HepG2 (cell line): ENCODE data around the gene PC. TPM values are rescaled to one million over a fixed set of nuclear protein-coding genes. Genes with fewer than 3 reads are reported as not detected.
A peak's percentile ranks its signal among the peaks of the same experiment; 100 is the strongest.

Experiments used
- ATAC-seq: fragments of 200-7000 bp; cut with Tn5 transposase; 3 replicates; pipeline ENCODE4 v1.9.1; 2020; ENCODE audit warnings: mild to moderate bottlenecking, moderate library complexity
- BruUV-seq: library from RNA; stranded (reverse); fragments of 400-500 nt; replicated peaks from 2 replicates; lab custom pipeline; 2021; lab: Mats Ljungman, UMichigan
- CTCF ChIA-PET: fragments of 300-600 bp; formaldehyde crosslinking; extraction: SDS; loops from one replicate; lab custom pipeline; 2021; ENCODE audit warnings: low total read pairs, inconsistent platforms, low intra/inter-chr PET ratio; lab: Yijun Ruan, JAX
- POLR2A ChIA-PET: fragments of 350-600 bp; sonication (Branson Sonifier 250); formaldehyde crosslinking; loops from one replicate; lab custom pipeline; 2020; ENCODE audit warnings: antibody characterized with exemption, inconsistent platforms; lab: Yijun Ruan, JAX
- DNase-seq: peaks from one replicate; pipeline ENCODE4 v3.0.0-alpha.2; 2015; ENCODE audit warnings: low spot score
- FAIRE-seq: peaks from 3 replicates; lab custom pipeline; 2011; peaks lifted over from hg19 to GRCh38; lab: Jason Lieb, UNC
- H2AFZ ChIP-seq: one replicate; pipeline ENCODE4 v1.6.1; 2011; ENCODE audit warnings: low read length, inconsistent platforms
- H3K27ac ChIP-seq: fragments of 300-600 bp; 3 replicates; pipeline ENCODE4 v1.8.0; 2011; ENCODE audit warnings: mixed run types, mild to moderate bottlenecking, mixed read lengths, low read length, inconsistent platforms; ENCODE audit not compliant: insufficient read depth; ENCODE audit errors: extremely low read length
- H3K27me3 ChIP-seq, 2 experiments: fragments of 200-600 bp in 1 of 2; 2 replicates in 1 of 2; 3 replicates in 1 of 2; pipeline versions ENCODE4 v1.6.0 to v1.8.0; 2011; ENCODE audit warnings: low read length in 2 of 2, mild to moderate bottlenecking in 2 of 2, moderate library complexity in 2 of 2, inconsistent platforms in 1 of 2; ENCODE audit not compliant: insufficient read depth in 2 of 2, control insufficient read depth in 1 of 2
- H3K36me3 ChIP-seq, 2 experiments: fragments of 200-600 bp in 1 of 2; replicated peaks in 1 of 2; 2 replicates in 1 of 2; 3 replicates in 1 of 2; pipeline versions ENCODE4 v1.5.1 to v1.8.0; 2011; ENCODE audit warnings: low read length in 2 of 2, inconsistent platforms in 1 of 2; ENCODE audit not compliant: insufficient read depth in 2 of 2, control insufficient read depth in 1 of 2
- H3K4me1 ChIP-seq: 2 replicates; pipeline ENCODE4 v1.5.1; 2012; ENCODE audit warnings: low read length, inconsistent platforms; ENCODE audit not compliant: insufficient read depth
- H3K4me2 ChIP-seq: 2 replicates; pipeline ENCODE4 v1.6.0; 2011; ENCODE audit warnings: low read depth, low read length, inconsistent platforms
- H3K4me3 ChIP-seq, 3 experiments: fragments of 200-600 bp in 1 of 3; sonication (generic), shearing (Covaris generic) in 1 of 3; replicated peaks in 1 of 3; 2 replicates each; pipeline ENCODE4 v1.5.1; 2011 to 2016; ENCODE audit warnings: low read length in 3 of 3, inconsistent platforms in 2 of 3, low read depth in 2 of 3, mild to moderate bottlenecking in 2 of 3, control low read depth in 1 of 3, mixed read lengths in 1 of 3; ENCODE audit not compliant: insufficient read depth in 1 of 3
- H3K79me2 ChIP-seq: one replicate; pipeline ENCODE4 v1.6.1; 2011; ENCODE audit warnings: low read length, inconsistent platforms; ENCODE audit not compliant: insufficient read depth
- H3K9ac ChIP-seq: 2 replicates; pipeline ENCODE4 v1.6.0; 2011; ENCODE audit warnings: mild to moderate bottlenecking, low read depth, low read length, inconsistent platforms; ENCODE audit not compliant: insufficient read depth
- H3K9me3 ChIP-seq: 2 replicates; pipeline ENCODE4 v1.5.1; 2012; ENCODE audit warnings: mild to moderate bottlenecking, low read length
- H4K20me1 ChIP-seq: 2 replicates; pipeline ENCODE4 v1.6.0; 2011; ENCODE audit warnings: inconsistent platforms, mild to moderate bottlenecking, low read length, moderate library complexity; ENCODE audit not compliant: insufficient read depth
- SCMH1 ChIP-seq: sonication (generic); formaldehyde crosslinking; IDR thresholded peaks from 2 replicates; pipeline ENCODE4 v1.9.0; 2021; ENCODE audit warnings: missing genetic modification reagents, mild to moderate bottlenecking, borderline replicate concordance
- ZNF317 ChIP-seq: sonication (generic); formaldehyde crosslinking; IDR thresholded peaks from 2 replicates; pipeline ENCODE4 v1.5.0; 2020; ENCODE audit warnings: mild to moderate bottlenecking, missing genetic modification reagents
- ZNF709 ChIP-seq: sonication (generic); formaldehyde crosslinking; IDR thresholded peaks from 2 replicates; pipeline ENCODE4 v1.5.0; 2020; ENCODE audit warnings: mild to moderate bottlenecking, missing genetic modification reagents
- WGBS: methylation state at CpG from one replicate; pipeline ENCODE4 v1.1.6; 2017; ENCODE audit warnings: low lambda C conversion rate; 5-methylcytosine and 5-hydroxymethylcytosine counted together
- in situ Hi-C: cut with HindIII; loops from 2 replicates; pipeline ENCODE4 v1.10.0; 2017; ENCODE audit warnings: low pct_unique_long_range_greater_than_20kb; ENCODE audit not compliant: extremely low pct_ligation_motif_present
- intact Hi-C: fragments of 100-400 bp; cut with micrococcal nuclease; formaldehyde crosslinking; loops from one replicate; pipeline ENCODE4 v1.10.0; 2022; ENCODE audit not compliant: unreplicated experiment
- polyA plus RNA-seq, 8 experiments: library from polyadenylated mRNA; depleted of rRNA in 3 of 8; stranded (reverse) in 7 of 8; unstranded in 1 of 8; fragments of >200 nt; fragmentation: Illumina TruSeq in 4 of 8; extraction: Trizol in 4 of 8; gene quantifications; 2 replicates each; pipeline versions ENCODE4 v1.2.1 to v1.2.3, GENCODE V29; 2011 to 2016; ENCODE audit warnings: low read depth in 4 of 8, missing spikeins in 1 of 8, mixed read lengths in 1 of 8; ENCODE audit not compliant: insufficient read depth in 1 of 8
- total RNA-seq, 5 experiments: library from RNA; depleted of rRNA; stranded (reverse); fragments of >200 nt; fragmentation: Illumina TruSeq; extraction: Trizol; gene quantifications; 2 replicates each; pipeline ENCODE4 v1.2.3, GENCODE V29; 2016; ENCODE audit warnings: low read depth in 1 of 5
- TF ChIP-seq, protein P1 (sequence below), 2 experiments: fragments of 450-650 bp in 1 of 2; sonication (generic) in 1 of 2; formaldehyde crosslinking in 1 of 2; IDR thresholded peaks; 2 replicates each; pipeline versions ENCODE4 v1.6.1 to v1.8.0; 2016 to 2022; ENCODE audit warnings: antibody characterized with exemption in 1 of 2, mild to moderate bottlenecking in 1 of 2, missing genetic modification reagents in 1 of 2

Gene PC
- total and polyA plus RNA-seq, 2 of the 13 experiments (the other 11 are each of a cell fraction or from before 2014, with no cell fraction given) = 29.0 to 39.0 TPM

DNA sequence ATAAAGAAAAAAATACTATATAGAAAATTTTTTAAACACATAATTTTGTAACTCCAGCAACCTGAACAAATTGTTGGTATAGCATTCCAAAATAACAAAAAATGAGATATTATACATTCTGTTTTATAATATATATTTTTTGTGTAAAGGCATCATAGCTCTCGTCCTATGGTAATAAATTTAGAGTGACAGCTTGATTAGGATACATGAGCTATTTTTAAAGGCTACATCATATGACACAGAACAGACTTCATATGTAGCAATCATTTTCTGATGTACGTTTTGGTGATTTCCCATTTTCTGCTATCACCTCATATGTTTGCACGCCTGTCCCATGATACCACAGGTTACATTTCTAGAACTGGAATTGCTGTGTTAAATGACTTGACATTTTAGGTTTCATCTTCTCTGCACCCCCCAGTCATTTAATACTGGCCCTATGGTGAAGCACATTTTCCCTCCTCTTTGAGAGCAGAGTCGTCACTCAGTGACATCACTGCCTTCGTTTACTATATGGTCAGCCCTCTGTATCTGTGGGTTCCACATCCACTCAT is 19.5 kb downstream of the PC start (continued):
- TF ChIP-seq, protein P1, sequence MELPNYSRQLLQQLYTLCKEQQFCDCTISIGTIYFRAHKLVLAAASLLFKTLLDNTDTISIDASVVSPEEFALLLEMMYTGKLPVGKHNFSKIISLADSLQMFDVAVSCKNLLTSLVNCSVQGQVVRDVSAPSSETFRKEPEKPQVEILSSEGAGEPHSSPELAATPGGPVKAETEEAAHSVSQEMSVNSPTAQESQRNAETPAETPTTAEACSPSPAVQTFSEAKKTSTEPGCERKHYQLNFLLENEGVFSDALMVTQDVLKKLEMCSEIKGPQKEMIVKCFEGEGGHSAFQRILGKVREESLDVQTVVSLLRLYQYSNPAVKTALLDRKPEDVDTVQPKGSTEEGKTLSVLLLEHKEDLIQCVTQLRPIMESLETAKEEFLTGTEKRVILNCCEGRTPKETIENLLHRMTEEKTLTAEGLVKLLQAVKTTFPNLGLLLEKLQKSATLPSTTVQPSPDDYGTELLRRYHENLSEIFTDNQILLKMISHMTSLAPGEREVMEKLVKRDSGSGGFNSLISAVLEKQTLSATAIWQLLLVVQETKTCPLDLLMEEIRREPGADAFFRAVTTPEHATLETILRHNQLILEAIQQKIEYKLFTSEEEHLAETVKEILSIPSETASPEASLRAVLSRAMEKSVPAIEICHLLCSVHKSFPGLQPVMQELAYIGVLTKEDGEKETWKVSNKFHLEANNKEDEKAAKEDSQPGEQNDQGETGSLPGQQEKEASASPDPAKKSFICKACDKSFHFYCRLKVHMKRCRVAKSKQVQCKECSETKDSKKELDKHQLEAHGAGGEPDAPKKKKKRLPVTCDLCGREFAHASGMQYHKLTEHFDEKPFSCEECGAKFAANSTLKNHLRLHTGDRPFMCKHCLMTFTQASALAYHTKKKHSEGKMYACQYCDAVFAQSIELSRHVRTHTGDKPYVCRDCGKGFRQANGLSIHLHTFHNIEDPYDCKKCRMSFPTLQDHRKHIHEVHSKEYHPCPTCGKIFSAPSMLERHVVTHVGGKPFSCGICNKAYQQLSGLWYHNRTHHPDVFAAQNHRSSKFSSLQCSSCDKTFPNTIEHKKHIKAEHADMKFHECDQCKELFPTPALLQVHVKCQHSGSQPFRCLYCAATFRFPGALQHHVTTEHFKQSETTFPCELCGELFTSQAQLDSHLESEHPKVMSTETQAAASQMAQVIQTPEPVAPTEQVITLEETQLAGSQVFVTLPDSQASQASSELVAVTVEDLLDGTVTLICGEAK (IDR thresholded peaks at IDR 0.05) = no peak
- TF ChIP-seq, protein P1 (CRISPR knock-in tag; IDR thresholded peaks at IDR 0.05) = no peak

DNA sequence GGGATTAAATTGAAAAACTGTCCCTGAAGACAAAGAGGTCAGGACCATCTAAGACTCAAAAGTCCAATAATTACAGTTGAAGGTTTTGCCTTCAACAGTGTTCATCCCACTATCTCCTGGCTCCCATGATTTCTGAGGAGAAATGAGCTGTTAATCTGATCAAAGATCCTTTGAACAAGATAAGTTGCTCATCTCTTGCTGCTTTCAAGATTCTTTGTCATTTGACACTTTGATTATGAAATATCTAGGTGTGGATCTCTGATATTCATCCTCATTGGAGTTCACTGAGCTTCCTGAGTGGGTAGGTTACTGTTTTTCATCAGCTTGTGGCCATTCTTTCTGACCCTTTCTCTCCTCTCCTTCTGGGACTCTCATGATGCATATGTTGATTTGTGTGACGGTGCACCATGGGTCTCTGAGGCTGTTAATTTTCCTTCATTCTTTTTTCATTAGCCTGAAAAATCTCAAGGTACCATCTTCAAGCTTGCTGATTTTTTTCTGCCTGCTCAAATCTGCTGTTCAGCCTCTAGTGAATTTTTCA is 20.9 kb downstream of the PC start:
- Histone ChIP-seq H3K79me2 (no peaks in the 10 kb centered on the region), H3K4me2 (no peak overlapping the region), H3K4me3 (no peak overlapping the region), H4K20me1 (no peaks in the 10 kb centered on the region), H3K4me1 (peaks cover 25% of the 10 kb centered on the region), H3K27me3 (no peaks in the 10 kb centered on the region), H3K9ac (no peak overlapping the region), H2AFZ (no peak overlapping the region), H3K9me3 (no peaks in the 10 kb centered on the region), H3K27ac (no peak overlapping the region), H3K36me3 (no peaks in the 10 kb centered on the region; a peak in 1 of 5 replicates)
- TF ChIP-seq SCMH1 (CRISPR knock-in tag) (no peak), ZNF709 (CRISPR knock-in tag) (peak; percentile 97), ZNF317 (0 out of 2 replicates have a peak, but pooled peaks have one; percentile 40)
- BruUV-seq = no TSS peak
- ChIA-PET CTCF (no interaction called here), POLR2A (interaction anchor here (1.0 to 1.2 kb wide), 2 partner anchors 13 to 21 kb away, joined by 3 read pairs; partner anchors contain the start of gene PC)
- WGBS = 96% methylated on average over 1 of the region's 1 CpG
- no peak for DNase-seq
- FAIRE-seq = no peak
- no peak for ATAC-seq
- intact Hi-C loops (no loop called here), in situ Hi-C loops (no loop called here)
